HG02973 (cell line): ENCODE data around the gene DIDO1.

ENCODE experiments used
- ATAC-seq: cut with Tn5 transposase; IDR thresholded peaks from one replicate; pipeline ENCODE4 v1.9.1; 2021; ENCODE audit warnings: moderate library complexity; ENCODE audit not compliant: unreplicated experiment

Gene DIDO1

GRCh38 chr20:62951143-62951895, 25.0 kb upstream of the DIDO1 start:
- ATAC-seq: no peak

GRCh38 chr20:62950741-62951140, 24.4 kb upstream of the DIDO1 start:
- no peak for ATAC-seq

- no peak for ATAC-seq
Measured at GRCh38 chr20:62949962-62950361, 23.7 kb upstream of the DIDO1 start.

GRCh38 chr20:62949153-62949821, 23.0 kb upstream of the DIDO1 start:
- no peak for ATAC-seq

- ATAC-seq: no peak
Measured at GRCh38 chr20:62947532-62948300, 21.4 kb upstream of the DIDO1 start.

GRCh38 chr20:62946918-62947317, 20.6 kb upstream of the DIDO1 start:
- ATAC-seq: no peak

- ATAC-seq: no peak
Measured at GRCh38 chr20:62945771-62946339, 19.6 kb upstream of the DIDO1 start.

- ATAC-seq: no peak
Measured at GRCh38 chr20:62944746-62945145, 18.4 kb upstream of the DIDO1 start.

GRCh38 chr20:62944184-62944583, 17.9 kb upstream of the DIDO1 start:
- no peak for ATAC-seq

GRCh38 chr20:62943396-62943795, 17.1 kb upstream of the DIDO1 start:
- ATAC-seq: no peak

- ATAC-seq: no peak
Measured at GRCh38 chr20:62942456-62942855, 16.2 kb upstream of the DIDO1 start.

GRCh38 chr20:62941792-62942191, 15.5 kb upstream of the DIDO1 start:
- no peak for ATAC-seq

- ATAC-seq: no peak
Measured at GRCh38 chr20:62940875-62941274, 14.6 kb upstream of the DIDO1 start.

- peak; percentile 41 for ATAC-seq
Measured at GRCh38 chr20:62938105-62938888, 12.0 kb upstream of the DIDO1 start, which contains the start of gene GID8. Gene GID8 (plus strand): TSS chr20:62938147. CDS start chr20:62941503, 3,356 bp downstream.

GRCh38 chr20:62937268-62938104, 11.2 kb upstream of the DIDO1 start:
- ATAC-seq: peak; percentile 64

- no peak for ATAC-seq
Measured at GRCh38 chr20:62935968-62936585, 9.8 kb upstream of the DIDO1 start.

- no peak for ATAC-seq
Measured at GRCh38 chr20:62935204-62935967, 9.1 kb upstream of the DIDO1 start.

GRCh38 chr20:62933966-62934365, 7.7 kb upstream of the DIDO1 start:
- ATAC-seq: no peak
